ENCODE results near the gene DEPDC1.
A peak's percentile ranks its signal among the peaks of the same experiment; 100 is the strongest.

Gene DEPDC1

GRCh38 chr1:68456202-68456601, 40.7 kb downstream of the DEPDC1 start:
- DNase-seq, result no peak
- Histone ChIP-seq H4K8ac (ENCODE audit: low read depth, low read length) (no peak overlapping the region), H3K23ac (ENCODE audit: low read length) (no peak overlapping the region), H3K4ac (ENCODE audit: low read depth, low read length) (no peak overlapping the region), H3K14ac (ENCODE audit: low read length) (no peak overlapping the region), H3K27ac (ENCODE audit: low read depth, low read length) (no peak overlapping the region), H3K79me2 (ENCODE audit: control insufficient read depth, insufficient read depth, low read length, poor library complexity) (no peaks in the 10 kb centered on the region), H3K18ac (ENCODE audit: low read length) (no peak overlapping the region), H2AFZ (ENCODE audit: insufficient read depth, low read length, poor library complexity) (no peak overlapping the region), H3K27me3 (ENCODE audit: insufficient read depth, low read length) (no peaks in the 10 kb centered on the region), H3K4me3 (ENCODE audit: low read depth, low read length) (no peak overlapping the region), H3K9me3 (ENCODE audit: insufficient read depth, low read depth, low read length) (no peaks in the 10 kb centered on the region), H4K12ac (ENCODE audit: low read depth, low read length) (no peak overlapping the region), H3K79me1 (ENCODE audit: low read length) (no peaks in the 10 kb centered on the region), H2BK12ac (ENCODE audit: low read length) (no peak overlapping the region), H4K91ac (ENCODE audit: low read depth, low read length) (no peak overlapping the region), H3K9ac (ENCODE audit: low read length) (no peak overlapping the region), H2AK5ac (ENCODE audit: low read length) (no peak overlapping the region), H2BK5ac (ENCODE audit: low read depth, low read length, poor library complexity) (no peak overlapping the region), H3K4me2 (ENCODE audit: low read length) (no peak overlapping the region), H2BK120ac (ENCODE audit: insufficient read depth, low read length, poor library complexity) (no peak overlapping the region), H3K36me3 (ENCODE audit: control insufficient read depth in 1 of 2, insufficient read depth in 2 of 2, low read length in 2 of 2) (no peaks in the 10 kb centered on the region), H3K4me1 (ENCODE audit: control insufficient read depth in 1 of 2, insufficient read depth in 2 of 2, low read length in 2 of 2) (no peaks in the 10 kb centered on the region)
- no CpG with 5 or more reads among the region's 1 CpG for WGBS (ENCODE audit: extremely low coverage, insufficient coverage, insufficient read length)

GRCh38 chr1:68454534-68454933, 42.3 kb downstream of the DEPDC1 start:
- H2AFZ ChIP-seq (ENCODE audit: insufficient read depth, low read length, poor library complexity), result no peak overlapping the region
- no peaks in the 10 kb centered on the region for H3K79me2 ChIP-seq (ENCODE audit: control insufficient read depth, insufficient read depth, low read length, poor library complexity)
- no peak overlapping the region for H4K91ac ChIP-seq (ENCODE audit: low read depth, low read length)
- H4K12ac ChIP-seq (ENCODE audit: low read depth, low read length), result no peak overlapping the region
- no peaks in the 10 kb centered on the region for H3K27me3 ChIP-seq (ENCODE audit: insufficient read depth, low read length)
- no peaks in the 10 kb centered on the region for H3K79me1 ChIP-seq (ENCODE audit: low read length)
- H3K4ac ChIP-seq (ENCODE audit: low read depth, low read length), result no peak overlapping the region
- no peak overlapping the region for H2AK5ac ChIP-seq (ENCODE audit: low read length)
- H3K9ac ChIP-seq (ENCODE audit: low read length), result no peak overlapping the region
- no peaks in the 10 kb centered on the region for H3K4me1 ChIP-seq (ENCODE audit: control insufficient read depth in 1 of 2, insufficient read depth in 2 of 2, low read length in 2 of 2)
- H3K18ac ChIP-seq (ENCODE audit: low read length), result no peak overlapping the region
- no peaks in the 10 kb centered on the region for H3K9me3 ChIP-seq (ENCODE audit: insufficient read depth, low read depth, low read length)
- H3K4me3 ChIP-seq (ENCODE audit: low read depth, low read length), result no peak overlapping the region
- H2BK5ac ChIP-seq (ENCODE audit: low read depth, low read length, poor library complexity), result no peak overlapping the region
- H4K8ac ChIP-seq (ENCODE audit: low read depth, low read length), result no peak overlapping the region
- H2BK12ac ChIP-seq (ENCODE audit: low read length), result no peak overlapping the region
- H2BK120ac ChIP-seq (ENCODE audit: insufficient read depth, low read length, poor library complexity), result no peak overlapping the region
- no peak overlapping the region for H3K14ac ChIP-seq (ENCODE audit: low read length)
- DNase-seq, result no peak
- no peak overlapping the region for H3K23ac ChIP-seq (ENCODE audit: low read length)
- no CpG with 5 or more reads among the region's 2 CpGs for WGBS (ENCODE audit: extremely low coverage, insufficient coverage, insufficient read length)
- no peaks in the 10 kb centered on the region for H3K36me3 ChIP-seq (ENCODE audit: control insufficient read depth in 1 of 2, insufficient read depth in 2 of 2, low read length in 2 of 2)
- H3K4me2 ChIP-seq (ENCODE audit: low read length), result no peak overlapping the region
- no peak overlapping the region for H3K27ac ChIP-seq (ENCODE audit: low read depth, low read length)

- Histone ChIP-seq H3K79me2 (ENCODE audit: control insufficient read depth, insufficient read depth, low read length, poor library complexity) (no peaks in the 10 kb centered on the region), H4K91ac (ENCODE audit: low read depth, low read length) (no peak overlapping the region), H2AFZ (ENCODE audit: insufficient read depth, low read length, poor library complexity) (no peak overlapping the region), H4K8ac (ENCODE audit: low read depth, low read length) (no peak overlapping the region), H3K4me2 (ENCODE audit: low read length) (no peak overlapping the region), H3K4ac (ENCODE audit: low read depth, low read length) (no peak overlapping the region), H2BK120ac (ENCODE audit: insufficient read depth, low read length, poor library complexity) (no peak overlapping the region), H2AK5ac (ENCODE audit: low read length) (no peak overlapping the region), H2BK12ac (ENCODE audit: low read length) (no peak overlapping the region), H2BK5ac (ENCODE audit: low read depth, low read length, poor library complexity) (no peak overlapping the region), H3K79me1 (ENCODE audit: low read length) (no peaks in the 10 kb centered on the region), H3K9me3 (ENCODE audit: insufficient read depth, low read depth, low read length) (no peaks in the 10 kb centered on the region), H3K4me1 (ENCODE audit: control insufficient read depth in 1 of 2, insufficient read depth in 2 of 2, low read length in 2 of 2) (no peaks in the 10 kb centered on the region), H3K9ac (ENCODE audit: low read length) (no peak overlapping the region), H3K4me3 (ENCODE audit: low read depth, low read length) (no peak overlapping the region), H3K14ac (ENCODE audit: low read length) (no peak overlapping the region), H3K27me3 (ENCODE audit: insufficient read depth, low read length) (no peaks in the 10 kb centered on the region), H3K27ac (ENCODE audit: low read depth, low read length) (no peak overlapping the region), H4K12ac (ENCODE audit: low read depth, low read length) (no peak overlapping the region), H3K36me3 (ENCODE audit: control insufficient read depth in 1 of 2, insufficient read depth in 2 of 2, low read length in 2 of 2) (no peaks in the 10 kb centered on the region), H3K18ac (ENCODE audit: low read length) (no peak overlapping the region), H3K23ac (ENCODE audit: low read length) (no peak overlapping the region)
- no CpG with 5 or more reads among the region's 8 CpGs for WGBS (ENCODE audit: extremely low coverage, insufficient coverage, insufficient read length)
- peak; percentile 29 to 73 for DNase-seq
These were observed 43.7 kb downstream of the DEPDC1 start for GRCh38 chr1:68453060-68453670.

- Histone ChIP-seq H3K4ac (ENCODE audit: low read depth, low read length) (no peak within 1 kb of the TSS), H3K27ac (ENCODE audit: low read depth, low read length) (no peak within 1 kb of the TSS), H3K18ac (ENCODE audit: low read length) (no peak within 1 kb of the TSS), H4K12ac (ENCODE audit: low read depth, low read length) (no peak within 1 kb of the TSS), H2BK5ac (ENCODE audit: low read depth, low read length, poor library complexity) (no peak within 1 kb of the TSS), H3K4me3 (ENCODE audit: low read depth, low read length) (no peak within 1 kb of the TSS), H3K4me1 (ENCODE audit: control insufficient read depth in 1 of 2, insufficient read depth in 2 of 2, low read length in 2 of 2) (no peaks in the 10 kb centered on the region), H3K79me1 (ENCODE audit: low read length) (no peaks in the 10 kb centered on the region), H3K23ac (ENCODE audit: low read length) (no peak within 1 kb of the TSS), H2BK120ac (ENCODE audit: insufficient read depth, low read length, poor library complexity) (no peak within 1 kb of the TSS), H3K9me3 (ENCODE audit: insufficient read depth, low read depth, low read length) (no peaks in the 10 kb centered on the region), H4K8ac (ENCODE audit: low read depth, low read length) (no peak within 1 kb of the TSS), H3K14ac (ENCODE audit: low read length) (no peak within 1 kb of the TSS), H2AFZ (ENCODE audit: insufficient read depth, low read length, poor library complexity) (no peak within 1 kb of the TSS), H3K79me2 (ENCODE audit: control insufficient read depth, insufficient read depth, low read length, poor library complexity) (no peaks in the 10 kb centered on the region), H3K4me2 (ENCODE audit: low read length) (no peak within 1 kb of the TSS), H3K9ac (ENCODE audit: low read length) (no peak within 1 kb of the TSS), H3K27me3 (ENCODE audit: insufficient read depth, low read length) (no peaks in the 10 kb centered on the region), H3K36me3 (ENCODE audit: control insufficient read depth in 1 of 2, insufficient read depth in 2 of 2, low read length in 2 of 2) (no peaks in the 10 kb centered on the region), H2AK5ac (ENCODE audit: low read length) (no peak within 1 kb of the TSS), H4K91ac (ENCODE audit: low read depth, low read length) (no peak within 1 kb of the TSS), H2BK12ac (ENCODE audit: low read length) (no peak within 1 kb of the TSS)
- no CpG with 5 or more reads among the region's 1 CpG for WGBS (ENCODE audit: extremely low coverage, insufficient coverage, insufficient read length)
- DNase-seq, result no peak
These were observed 47.0 kb downstream of the DEPDC1 start, which contains the start of gene RPE65 for GRCh38 chr1:68449901-68450300. Gene RPE65 (minus strand): TSS chr1:68449954. CDS start chr1:68449905, 49 bp downstream.
